Vagina (tissue), 2 donors: Measurements from ENCODE around the gene SRA1.

Experiments used
- CTCF ChIP-seq, 3 experiments: fragments of 450-650 bp in 2 of 3; fragments of 200-600 bp in 1 of 3; sonication (generic) in 1 of 3; IDR thresholded peaks; one replicate each; pipeline ENCODE4 v1.5.1; 2017 to 2019; ENCODE audit warnings: antibody characterized with exemption in 3 of 3, mild to moderate bottlenecking in 2 of 3, moderate library complexity in 2 of 3
- POLR2A ChIP-seq, 2 donors: fragments of 450-650 bp; IDR thresholded peaks; one replicate each; pipeline ENCODE4 v1.6.1; 2017; ENCODE audit warnings: antibody characterized with exemption in 2 of 2, mild to moderate bottlenecking in 2 of 2, moderate library complexity in 2 of 2
- POLR2AphosphoS5 ChIP-seq, 2 donors: sonication (generic); formaldehyde crosslinking; IDR thresholded peaks; one replicate each; pipeline ENCODE4 v1.9.0; 2017; ENCODE audit warnings: antibody characterized with exemption in 2 of 2, mild to moderate bottlenecking in 2 of 2, low read depth in 1 of 2; ENCODE audit not compliant: insufficient read depth in 1 of 2

- TF ChIP-seq CTCF (IDR thresholded peaks at IDR 0.05) (no peak), POLR2A (IDR thresholded peaks at IDR 0.05) (no peak), POLR2AphosphoS5 (IDR thresholded peaks at IDR 0.05; ENCODE audit: insufficient read depth in 1 of 2, low read depth in 1 of 2) (no peak)
These were observed 10.6 kb upstream of the SRA1 start for GRCh38 chr5:140567871-140568270.
